Activated naive CD8-positive, alpha-beta T cell treated with anti-CD3 and anti-CD28 coated beads, Interleukin-2, amount 10 ng/mL, durations not matched to agents 7 days and 5 days (primary cell): Measurements from ENCODE around the gene API5. TPM values are rescaled to one million over a fixed set of nuclear protein-coding genes. Genes with fewer than 3 reads are reported as not detected.

Experiments
- ATAC-seq: fragments of 150-1000 bp; cut with Tn5 transposase; one replicate; pipeline ENCODE4 v1.10.0; 2021; ENCODE audit warnings: low read depth, moderate library complexity
- POLR2A ChIA-PET: fragments of 350-600 bp; sonication (Branson Sonifier 250); formaldehyde crosslinking; loops from one replicate; lab custom pipeline; 2021; ENCODE audit warnings: antibody characterized with exemption; lab: Charles Lee
- DNase-seq: peaks from one replicate; pipeline ENCODE4 v3.0.0; 2021
- H3K27ac Mint-ChIP-seq: one replicate; pipeline ENCODE4 v1.8.0; 2022; ENCODE audit warnings: mild to moderate bottlenecking, mixed read lengths
- H3K27me3 Mint-ChIP-seq: one replicate; pipeline ENCODE4 v1.8.0; 2022; ENCODE audit warnings: mild to moderate bottlenecking, moderate library complexity, mixed read lengths
- H3K36me3 Mint-ChIP-seq: one replicate; pipeline ENCODE4 v1.8.0; 2021; ENCODE audit warnings: mild to moderate bottlenecking, mixed read lengths
- H3K4me1 Mint-ChIP-seq: one replicate; pipeline ENCODE4 v1.8.0; 2021; ENCODE audit warnings: mixed read lengths
- H3K4me3 Mint-ChIP-seq: one replicate; pipeline ENCODE4 v1.8.0; 2022; ENCODE audit warnings: mild to moderate bottlenecking, moderate library complexity, mixed read lengths
- H3K9me3 Mint-ChIP-seq: one replicate; pipeline ENCODE4 v1.8.0; 2021; ENCODE audit warnings: mixed read lengths
- total RNA-seq, 2 experiments: library from RNA; stranded (reverse); gene quantifications; one replicate each; pipeline ENCODE4 v1.2.3, GENCODE V29; 2021

The API5 gene
- 100 to 1,000 TPM; 101 TPM for total RNA-seq

- Mint-ChIP-seq H3K27ac (peak within 1 kb of the TSS; percentile 92), H3K4me1 (peaks cover 39% of the 10 kb centered on the region), H3K9me3 (no peaks in the 10 kb centered on the region), H3K36me3 (peaks cover 8% of the 10 kb centered on the region), H3K4me3 (peak within 1 kb of the TSS; percentile 99), H3K27me3 (no peaks in the 10 kb centered on the region)
- DNase-seq (peak; percentile 90), ATAC-seq (peak; percentile 94)
- POLR2A ChIA-PET: interaction anchor here (0.5 to 3.5 kb wide), 5 partner anchors 23 to 107 kb away, joined by 3 to 52 read pairs (median 3); partner anchors contain the start of gene TTC17
These were observed at the start of gene API5 for GRCh38 chr11:43311791-43312607. Gene API5, plus strand, starts transcription at chr11:43311996. Its CDS starts 132 bp downstream, at chr11:43312128.

GRCh38 chr11:43267856-43268580 is 43.8 kb upstream of the API5 start:
- no peak overlapping the region for H3K27ac Mint-ChIP-seq
- peaks cover 1% of the 10 kb centered on the region for H3K4me1 Mint-ChIP-seq
- H3K9me3 Mint-ChIP-seq: no peaks in the 10 kb centered on the region
- no peaks in the 10 kb centered on the region for H3K27me3 Mint-ChIP-seq
- H3K36me3 Mint-ChIP-seq: no peaks in the 10 kb centered on the region
- DNase-seq (no peak), ATAC-seq (no peak)
- POLR2A ChIA-PET: no interaction called here
- H3K4me3 Mint-ChIP-seq: no peak overlapping the region

GRCh38 chr11:43268786-43269185 is 43.0 kb upstream of the API5 start:
- Mint-ChIP-seq H3K27ac (no peak overlapping the region), H3K4me3 (no peak overlapping the region), H3K27me3 (no peaks in the 10 kb centered on the region), H3K4me1 (peaks cover 1% of the 10 kb centered on the region), H3K9me3 (peaks cover 1% of the 10 kb centered on the region), H3K36me3 (no peaks in the 10 kb centered on the region)
- DNase-seq: no peak
- POLR2A ChIA-PET: no interaction called here
- no peak for ATAC-seq

- Mint-ChIP-seq H3K9me3 (peaks cover 4% of the 10 kb centered on the region), H3K4me1 (peaks cover 1% of the 10 kb centered on the region), H3K27me3 (no peaks in the 10 kb centered on the region), H3K27ac (no peak overlapping the region), H3K4me3 (no peak overlapping the region), H3K36me3 (no peaks in the 10 kb centered on the region)
- POLR2A ChIA-PET: no interaction called here
- ATAC-seq: no peak
- no peak for DNase-seq
These were observed 42.4 kb upstream of the API5 start for GRCh38 chr11:43269254-43269918.

- ATAC-seq (no peak), DNase-seq (no peak)
- Mint-ChIP-seq H3K9me3 (peaks cover 4% of the 10 kb centered on the region), H3K36me3 (no peaks in the 10 kb centered on the region), H3K4me3 (no peak overlapping the region), H3K27me3 (no peaks in the 10 kb centered on the region), H3K4me1 (peaks cover 1% of the 10 kb centered on the region), H3K27ac (no peak overlapping the region)
- POLR2A ChIA-PET: no interaction called here
These were observed 41.3 kb upstream of the API5 start for GRCh38 chr11:43270468-43270867.

- no peak for ATAC-seq
- Mint-ChIP-seq H3K27me3 (peaks cover 7% of the 10 kb centered on the region), H3K36me3 (no peaks in the 10 kb centered on the region), H3K9me3 (peaks cover 4% of the 10 kb centered on the region), H3K27ac (no peak overlapping the region), H3K4me3 (no peak overlapping the region), H3K4me1 (no peaks in the 10 kb centered on the region)
- no peak for DNase-seq
- POLR2A ChIA-PET: no interaction called here
These were observed 33.4 kb upstream of the API5 start for GRCh38 chr11:43278193-43278956.

- Mint-ChIP-seq H3K4me1 (no peaks in the 10 kb centered on the region), H3K4me3 (no peak overlapping the region), H3K9me3 (no peaks in the 10 kb centered on the region), H3K36me3 (no peaks in the 10 kb centered on the region), H3K27me3 (peaks cover 4% of the 10 kb centered on the region), H3K27ac (no peak overlapping the region)
- DNase-seq (peak; percentile 51), ATAC-seq (no peak)
- POLR2A ChIA-PET: no interaction called here
These were observed 29.0 kb upstream of the API5 start for GRCh38 chr11:43282607-43283440.

- no peak for ATAC-seq
- no peak overlapping the region for H3K4me3 Mint-ChIP-seq
- POLR2A ChIA-PET: no interaction called here
These were observed 26.0 kb upstream of the API5 start for GRCh38 chr11:43285826-43286225.

GRCh38 chr11:43289368-43289767 is 22.4 kb upstream of the API5 start:
- Mint-ChIP-seq H3K9me3 (no peaks in the 10 kb centered on the region), H3K36me3 (no peaks in the 10 kb centered on the region), H3K4me3 (no peak overlapping the region), H3K27me3 (peaks cover 7% of the 10 kb centered on the region), H3K4me1 (peaks cover 4% of the 10 kb centered on the region), H3K27ac (no peak overlapping the region)
- DNase-seq: no peak
- POLR2A ChIA-PET: no interaction called here
- ATAC-seq: no peak

More at GRCh38 chr11:43285826-43286225, 26.0 kb upstream of the API5 start:
- DNase-seq: no peak
- Mint-ChIP-seq H3K36me3 (no peaks in the 10 kb centered on the region), H3K4me1 (peaks cover 4% of the 10 kb centered on the region), H3K27me3 (peaks cover 6% of the 10 kb centered on the region), H3K9me3 (no peaks in the 10 kb centered on the region), H3K27ac (no peak overlapping the region)

GRCh38 chr11:43298397-43298796 is 13.4 kb upstream of the API5 start:
- POLR2A ChIA-PET: no interaction called here
- peaks cover 17% of the 10 kb centered on the region for H3K9me3 Mint-ChIP-seq
- H3K4me3 Mint-ChIP-seq: no peak overlapping the region
- no peak for DNase-seq
- H3K4me1 Mint-ChIP-seq: no peaks in the 10 kb centered on the region
- H3K27ac Mint-ChIP-seq: no peak overlapping the region
- peaks cover 3% of the 10 kb centered on the region for H3K27me3 Mint-ChIP-seq
- H3K36me3 Mint-ChIP-seq: no peaks in the 10 kb centered on the region
- no peak for ATAC-seq

- ATAC-seq (no peak), DNase-seq (no peak)
- H3K27ac Mint-ChIP-seq: no peak overlapping the region
- H3K27me3 Mint-ChIP-seq: no peaks in the 10 kb centered on the region
- H3K36me3 Mint-ChIP-seq: peaks cover 13% of the 10 kb centered on the region
- H3K9me3 Mint-ChIP-seq: no peaks in the 10 kb centered on the region
- POLR2A ChIA-PET: no interaction called here
- peak overlapping the region; percentile 37 for H3K4me3 Mint-ChIP-seq
- peaks cover 41% of the 10 kb centered on the region for H3K4me1 Mint-ChIP-seq
These were observed 4.2 kb downstream of the API5 start for GRCh38 chr11:43315966-43316365.

GRCh38 chr11:43316451-43316850 is 4.7 kb downstream of the API5 start:
- POLR2A ChIA-PET: no interaction called here
- peak overlapping the region; percentile 32 for H3K27ac Mint-ChIP-seq
- DNase-seq (peak; percentile 44), ATAC-seq (no peak)
- peak overlapping the region; percentile 37 for H3K4me3 Mint-ChIP-seq
- H3K27me3 Mint-ChIP-seq: no peaks in the 10 kb centered on the region
- peaks cover 14% of the 10 kb centered on the region for H3K36me3 Mint-ChIP-seq
- H3K4me1 Mint-ChIP-seq: peaks cover 39% of the 10 kb centered on the region
- no peaks in the 10 kb centered on the region for H3K9me3 Mint-ChIP-seq
